Panc1 (cell line): ENCODE results near the gene ECT2. TPM values are rescaled to one million over a fixed set of nuclear protein-coding genes. Genes with fewer than 3 reads are reported as not detected.
A peak's percentile ranks its signal among the peaks of the same experiment; 100 is the strongest.

Source experiments
- ATAC-seq: fragments of 200-7000 bp; cut with Tn5 transposase; 2 replicates; pipeline ENCODE4 v1.9.1; 2020; ENCODE audit warnings: mild to moderate bottlenecking, moderate library complexity
- BruUV-seq: library from RNA; stranded (reverse); fragments of 400-500 nt; replicated peaks from 2 replicates; lab custom pipeline; 2021; lab: Mats Ljungman, UMichigan
- CTCF ChIA-PET: fragments of 300-600 bp; sonication (Branson Sonifier 250); formaldehyde crosslinking; loops from one replicate; lab custom pipeline; 2022; ENCODE audit warnings: antibody characterized with exemption; lab: Charles Lee
- POLR2A ChIA-PET: fragments of 300-600 bp; sonication (Branson Sonifier 250); formaldehyde crosslinking; loops from one replicate; lab custom pipeline; 2022; ENCODE audit warnings: antibody characterized with exemption; lab: Charles Lee
- DNase-seq: peaks from one replicate; pipeline ENCODE4 v3.0.0-alpha.2; 2010; ENCODE audit warnings: low read depth, low spot score
- H3K27ac ChIP-seq: 2 replicates; pipeline ENCODE4 v1.5.1; 2011; ENCODE audit warnings: mild to moderate bottlenecking, low read length, inconsistent platforms
- H3K27me3 ChIP-seq: fragments of 200-500 bp; sonication (Bioruptor generic); 2 replicates; pipeline ENCODE4 v1.6.0; 2014; ENCODE audit warnings: low read length, inconsistent platforms; ENCODE audit not compliant: control insufficient read depth, insufficient read depth
- H3K36me3 ChIP-seq: fragments of 200-500 bp; sonication (Bioruptor generic); 2 replicates; pipeline ENCODE4 v1.5.1; 2014; ENCODE audit warnings: inconsistent platforms, mild to moderate bottlenecking, low read length, moderate library complexity; ENCODE audit not compliant: control insufficient read depth, insufficient read depth
- H3K4me1 ChIP-seq: 2 replicates; pipeline ENCODE4 v1.5.1; 2011; ENCODE audit warnings: inconsistent platforms, mild to moderate bottlenecking, low read length, moderate library complexity; ENCODE audit not compliant: control insufficient read depth, insufficient read depth
- H3K4me3 ChIP-seq, 2 experiments: 2 replicates each; pipeline ENCODE4 v1.5.1; 2011 to 2012; ENCODE audit warnings: low read depth in 2 of 2, low read length in 2 of 2, mild to moderate bottlenecking in 2 of 2, inconsistent platforms in 1 of 2, moderate library complexity in 1 of 2
- H3K9me3 ChIP-seq: fragments of 200-500 bp; sonication (Bioruptor generic); 2 replicates; pipeline ENCODE4 v1.5.1; 2014; ENCODE audit warnings: low read depth, mild to moderate bottlenecking, inconsistent platforms, low read length, moderate library complexity; ENCODE audit not compliant: control insufficient read depth, insufficient read depth
- CTCF ChIP-seq: fragments of 450-650 bp; IDR thresholded peaks from 2 replicates; pipeline ENCODE4 v1.5.1; 2017; ENCODE audit warnings: mild to moderate bottlenecking
- POLR2AphosphoS5 ChIP-seq: IDR thresholded peaks from 2 replicates; pipeline ENCODE4 v1.6.1; 2012; ENCODE audit warnings: mild to moderate bottlenecking, low read depth, low read length, moderate library complexity
- REST ChIP-seq, 2 experiments: IDR thresholded peaks; 2 replicates each; pipeline ENCODE4 v1.6.1; 2011 to 2012; ENCODE audit warnings: low read depth in 2 of 2, control low read depth in 1 of 2, low read length in 1 of 2, mild to moderate bottlenecking in 1 of 2, moderate library complexity in 1 of 2; ENCODE audit not compliant: insufficient read depth in 1 of 2
- SIN3A ChIP-seq: IDR thresholded peaks from 2 replicates; pipeline ENCODE4 v1.6.1; 2012; ENCODE audit warnings: low read depth, mild to moderate bottlenecking, low read length, moderate library complexity, borderline replicate concordance; ENCODE audit not compliant: insufficient read depth
- TCF7L2 ChIP-seq: IDR thresholded peaks from 2 replicates; pipeline ENCODE4 v1.6.1; 2011; ENCODE audit warnings: mild to moderate bottlenecking, low read depth, low read length, inconsistent platforms
- in situ Hi-C: cut with HindIII; loops from 2 replicates; pipeline ENCODE4 v1.10.0; 2016; ENCODE audit warnings: low sequenced_read_pairs, low pct_unique_long_range_greater_than_20kb
- intact Hi-C: fragments of 100-400 bp; cut with micrococcal nuclease; formaldehyde crosslinking; loops from one replicate; pipeline ENCODE4 v1.10.0; 2022; ENCODE audit not compliant: unreplicated experiment
- total RNA-seq: library from RNA; stranded (reverse); gene quantifications from one replicate; pipeline ENCODE4 v1.2.1, GENCODE V29; 2021; ENCODE audit not compliant: unreplicated experiment

The ECT2 gene
- total RNA-seq, 1 experiment from 2014 or later = 102 TPM

GRCh38 chr3:172816968-172817367, 66.4 kb downstream of the ECT2 start:
- ATAC-seq = no peak
- Histone ChIP-seq H3K4me1 (no peaks in the 10 kb centered on the region), H3K27ac (no peak overlapping the region), H3K4me3 (no peak overlapping the region), H3K9me3 (0 out of 2 replicates have a peak, but pooled peaks cover 3% of the 10 kb centered on the region), H3K27me3 (no peaks in the 10 kb centered on the region), H3K36me3 (peaks cover 72% of the 10 kb centered on the region)
- no TSS peak for BruUV-seq
- intact Hi-C loops (no loop called here), in situ Hi-C loops (no loop called here)
- no peak for DNase-seq
- no peak for TF ChIP-seq SIN3A
- TF ChIP-seq REST (IDR thresholded peaks at IDR 0.05; ENCODE audit: insufficient read depth in 1 of 2, low read depth in 2 of 2, low read length in 1 of 2) = no peak
- no peak for TF ChIP-seq TCF7L2
- no peak for TF ChIP-seq CTCF
- no peak for TF ChIP-seq POLR2AphosphoS5
- CTCF ChIA-PET = interaction anchor here (0.6 kb wide), 1 partner anchor 340 kb away, joined by 3 read pairs; no protein-coding TSS in a partner anchor
- POLR2A ChIA-PET = no interaction called here

GRCh38 chr3:172820492-172820891, 70.0 kb downstream of the ECT2 start:
- H3K36me3 ChIP-seq = peaks cover 42% of the 10 kb centered on the region

More at GRCh38 chr3:172820492-172820891, 70.0 kb downstream of the ECT2 start:
- ChIA-PET CTCF (no interaction called here), POLR2A (no interaction called here)
- H3K27me3 ChIP-seq = no peaks in the 10 kb centered on the region
- no peak for ATAC-seq
- in situ Hi-C loops = no loop called here
- H3K9me3 ChIP-seq = 0 out of 2 replicates have a peak, but pooled peaks cover 9% of the 10 kb centered on the region
- TF ChIP-seq REST (IDR thresholded peaks at IDR 0.05; ENCODE audit: insufficient read depth in 1 of 2, low read depth in 2 of 2, low read length in 1 of 2) = no peak
- no peak for TF ChIP-seq SIN3A
- no peak for TF ChIP-seq POLR2AphosphoS5
- no peak for TF ChIP-seq TCF7L2
- TF ChIP-seq CTCF = no peak
- no peak overlapping the region for H3K4me3 ChIP-seq
- H3K27ac ChIP-seq = no peak overlapping the region
- intact Hi-C loops = no loop called here
- DNase-seq = no peak
- BruUV-seq = TSS peak; percentile 57
- no peaks in the 10 kb centered on the region for H3K4me1 ChIP-seq
